ENCODE measurements around the gene SUCLG2.

Gene SUCLG2

DNA sequence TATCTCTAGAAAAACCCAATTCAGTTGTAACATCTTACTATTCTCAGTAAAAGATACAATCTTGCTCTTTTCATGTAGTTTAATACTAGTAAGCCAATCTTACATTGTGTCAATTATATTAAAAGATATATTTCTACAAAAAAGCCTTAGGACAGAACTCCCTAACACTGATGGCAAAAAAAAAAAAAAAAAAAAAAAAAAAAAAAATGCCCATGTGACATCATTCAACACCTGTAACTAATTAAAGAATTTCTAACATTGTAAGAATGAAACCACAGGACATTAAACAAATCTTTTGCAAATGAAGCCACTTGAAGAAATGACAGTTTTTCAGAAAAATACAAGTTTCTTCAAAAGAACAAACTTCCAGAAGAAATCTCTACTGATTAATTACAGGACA lies 119.8 kb downstream of the SUCLG2 start:
- Histone ChIP-seq H3K36me3 (ENCODE audit: control insufficient read depth in 2 of 2, insufficient read depth in 1 of 2, low read length in 2 of 2) (no peaks in the 10 kb centered on the region), H3K27ac (ENCODE audit: extremely low read depth, low read depth, low read length) (no peak overlapping the region), H3K9me3 (ENCODE audit: control insufficient read depth, insufficient read depth, low read depth, low read length) (no peaks in the 10 kb centered on the region), H3K4me1 (ENCODE audit: control insufficient read depth, insufficient read depth, low read length) (no peaks in the 10 kb centered on the region), H3K4me3 (ENCODE audit: low read depth, low read length) (no peak overlapping the region)
- POLR2A ChIA-PET: no interaction called here
- no peak for TF ChIP-seq PRDM6 (tag by site-specific recombination; IDR thresholded peaks at IDR 0.05)
- no peak for TF ChIP-seq ZNF48 (tag by site-specific recombination; IDR thresholded peaks at IDR 0.05)
- no peak for TF ChIP-seq HOXC10 (CRISPR knock-in tag; IDR thresholded peaks at IDR 0.05)
- no peak for TF ChIP-seq KLF10 (tag by site-specific recombination; IDR thresholded peaks at IDR 0.05)
- TF ChIP-seq, protein P1, sequence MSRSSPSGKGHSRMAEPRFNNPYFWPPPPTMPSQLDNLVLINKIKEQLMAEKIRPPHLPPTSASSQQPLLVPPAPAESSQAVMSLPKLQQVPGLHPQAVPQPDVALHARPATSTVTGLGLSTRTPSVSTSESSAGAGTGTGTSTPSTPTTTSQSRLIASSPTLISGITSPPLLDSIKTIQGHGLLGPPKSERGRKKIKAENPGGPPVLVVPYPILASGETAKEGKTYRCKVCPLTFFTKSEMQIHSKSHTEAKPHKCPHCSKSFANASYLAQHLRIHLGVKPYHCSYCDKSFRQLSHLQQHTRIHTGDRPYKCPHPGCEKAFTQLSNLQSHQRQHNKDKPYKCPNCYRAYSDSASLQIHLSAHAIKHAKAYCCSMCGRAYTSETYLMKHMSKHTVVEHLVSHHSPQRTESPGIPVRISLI (tag by site-specific recombination; IDR thresholded peaks at IDR 0.05): 0 out of 2 replicates have a peak, but pooled peaks have one; percentile 40
- CTCF ChIA-PET: no interaction called here

- Histone ChIP-seq H3K27ac (ENCODE audit: extremely low read depth, low read depth, low read length) (no peak overlapping the region), H3K9me3 (ENCODE audit: control insufficient read depth, insufficient read depth, low read depth, low read length) (no peaks in the 10 kb centered on the region), H3K36me3 (ENCODE audit: control insufficient read depth in 2 of 2, insufficient read depth in 1 of 2, low read length in 2 of 2) (no peaks in the 10 kb centered on the region), H3K4me1 (ENCODE audit: control insufficient read depth, insufficient read depth, low read length) (no peaks in the 10 kb centered on the region), H3K4me3 (ENCODE audit: low read depth, low read length) (no peak overlapping the region)
- TF ChIP-seq PRDM6 (tag by site-specific recombination; IDR thresholded peaks at IDR 0.05) (peak; percentile 62), ZNF37A (tag by site-specific recombination; IDR thresholded peaks at IDR 0.05) (no peak)
- TF ChIP-seq, protein P2, sequence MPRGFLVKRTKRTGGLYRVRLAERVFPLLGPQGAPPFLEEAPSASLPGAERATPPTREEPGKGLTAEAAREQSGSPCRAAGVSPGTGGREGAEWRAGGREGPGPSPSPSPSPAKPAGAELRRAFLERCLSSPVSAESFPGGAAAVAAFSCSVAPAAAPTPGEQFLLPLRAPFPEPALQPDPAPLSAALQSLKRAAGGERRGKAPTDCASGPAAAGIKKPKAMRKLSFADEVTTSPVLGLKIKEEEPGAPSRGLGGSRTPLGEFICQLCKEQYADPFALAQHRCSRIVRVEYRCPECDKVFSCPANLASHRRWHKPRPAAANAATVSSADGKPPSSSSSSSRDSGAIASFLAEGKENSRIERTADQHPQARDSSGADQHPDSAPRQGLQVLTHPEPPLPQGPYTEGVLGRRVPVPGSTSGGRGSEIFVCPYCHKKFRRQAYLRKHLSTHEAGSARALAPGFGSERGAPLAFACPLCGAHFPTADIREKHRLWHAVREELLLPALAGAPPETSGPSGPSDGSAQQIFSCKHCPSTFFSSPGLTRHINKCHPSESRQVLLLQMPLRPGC (tag by site-specific recombination; IDR thresholded peaks at IDR 0.05): 0 out of 2 replicates have a peak, but pooled peaks have one; percentile 28
- ChIA-PET POLR2A (no interaction called here), CTCF (interaction anchor here (1.1 kb wide), 1 partner anchor 18 kb away, joined by 3 read pairs; no protein-coding TSS in a partner anchor)
Measured at GRCh38 chr3:67531181-67532101, 123.0 kb downstream of the SUCLG2 start.

DNA sequence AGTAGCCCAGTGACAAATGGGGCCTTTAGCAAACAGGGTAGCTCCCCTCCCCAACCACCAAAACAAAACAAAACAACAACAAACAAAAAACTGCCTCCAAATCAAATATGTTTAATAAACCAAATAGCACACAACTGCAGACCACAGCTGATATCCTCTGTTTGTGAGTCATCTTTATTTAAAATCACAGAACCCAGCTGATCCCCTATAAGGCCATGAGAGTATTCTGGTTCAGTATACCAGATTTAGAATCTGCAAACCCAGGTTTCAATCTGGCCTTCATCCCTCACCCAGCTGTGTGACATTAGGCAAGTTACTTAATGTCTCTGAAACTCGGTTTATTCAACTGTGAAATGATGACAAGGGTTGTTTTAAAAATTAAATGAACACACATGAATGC lies 124.5 kb downstream of the SUCLG2 start:
- H3K27ac ChIP-seq (ENCODE audit: extremely low read depth, low read depth, low read length): no peak overlapping the region
- no peaks in the 10 kb centered on the region for H3K9me3 ChIP-seq (ENCODE audit: control insufficient read depth, insufficient read depth, low read depth, low read length)
- H3K4me1 ChIP-seq (ENCODE audit: control insufficient read depth, insufficient read depth, low read length): no peaks in the 10 kb centered on the region
- H3K36me3 ChIP-seq (ENCODE audit: control insufficient read depth in 2 of 2, insufficient read depth in 1 of 2, low read length in 2 of 2): no peaks in the 10 kb centered on the region
- POLR2A ChIA-PET: no interaction called here
- no peak overlapping the region for H3K4me3 ChIP-seq (ENCODE audit: low read depth, low read length)
- CTCF ChIA-PET: interaction anchor here (1.3 kb wide), 1 partner anchor 149 kb away, joined by 3 read pairs; no protein-coding TSS in a partner anchor
- no peak for TF ChIP-seq OVOL3 (tag by site-specific recombination; IDR thresholded peaks at IDR 0.05)
- TF ChIP-seq ZNF112 (tag by site-specific recombination; IDR thresholded peaks at IDR 0.05): no peak
- TF ChIP-seq ZNF175 (tag by site-specific recombination; IDR thresholded peaks at IDR 0.05): no peak
- no peak for TF ChIP-seq SCRT1 (tag by site-specific recombination; IDR thresholded peaks at IDR 0.05; ENCODE audit: borderline replicate concordance)
- no peak for TF ChIP-seq ZNF2 (tag by site-specific recombination; IDR thresholded peaks at IDR 0.05)
- TF ChIP-seq ZNF140 (tag by site-specific recombination; IDR thresholded peaks at IDR 0.05): no peak
- TF ChIP-seq ZNF558 (tag by site-specific recombination; IDR thresholded peaks at IDR 0.05): no peak
- TF ChIP-seq SP3 (tag by site-specific recombination; IDR thresholded peaks at IDR 0.05): no peak
- TF ChIP-seq SP2 (tag by site-specific recombination; IDR thresholded peaks at IDR 0.05): no peak
- TF ChIP-seq, protein P3, sequence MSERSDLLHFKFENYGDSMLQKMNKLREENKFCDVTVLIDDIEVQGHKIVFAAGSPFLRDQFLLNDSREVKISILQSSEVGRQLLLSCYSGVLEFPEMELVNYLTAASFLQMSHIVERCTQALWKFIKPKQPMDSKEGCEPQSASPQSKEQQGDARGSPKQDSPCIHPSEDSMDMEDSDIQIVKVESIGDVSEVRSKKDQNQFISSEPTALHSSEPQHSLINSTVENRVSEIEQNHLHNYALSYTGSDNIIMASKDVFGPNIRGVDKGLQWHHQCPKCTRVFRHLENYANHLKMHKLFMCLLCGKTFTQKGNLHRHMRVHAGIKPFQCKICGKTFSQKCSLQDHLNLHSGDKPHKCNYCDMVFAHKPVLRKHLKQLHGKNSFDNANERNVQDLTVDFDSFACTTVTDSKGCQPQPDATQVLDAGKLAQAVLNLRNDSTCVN (tag by site-specific recombination; optimal IDR thresholded peaks at IDR 0.05): no peak
- no peak for TF ChIP-seq ZNF561 (tag by site-specific recombination; IDR thresholded peaks at IDR 0.05; ENCODE audit: borderline replicate concordance)
- TF ChIP-seq, protein P4, sequence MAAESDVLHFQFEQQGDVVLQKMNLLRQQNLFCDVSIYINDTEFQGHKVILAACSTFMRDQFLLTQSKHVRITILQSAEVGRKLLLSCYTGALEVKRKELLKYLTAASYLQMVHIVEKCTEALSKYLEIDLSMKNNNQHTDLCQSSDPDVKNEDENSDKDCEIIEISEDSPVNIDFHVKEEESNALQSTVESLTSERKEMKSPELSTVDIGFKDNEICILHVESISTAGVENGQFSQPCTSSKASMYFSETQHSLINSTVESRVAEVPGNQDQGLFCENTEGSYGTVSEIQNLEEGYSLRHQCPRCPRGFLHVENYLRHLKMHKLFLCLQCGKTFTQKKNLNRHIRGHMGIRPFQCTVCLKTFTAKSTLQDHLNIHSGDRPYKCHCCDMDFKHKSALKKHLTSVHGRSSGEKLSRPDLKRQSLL (tag by site-specific recombination; IDR thresholded peaks at IDR 0.05): no peak
- no peak for TF ChIP-seq ZNF184 (tag by site-specific recombination; IDR thresholded peaks at IDR 0.05)
- TF ChIP-seq MZF1 (tag by site-specific recombination; IDR thresholded peaks at IDR 0.05; ENCODE audit: borderline replicate concordance): no peak
- TF ChIP-seq ZNF138 (tag by site-specific recombination; IDR thresholded peaks at IDR 0.05; ENCODE audit: borderline replicate concordance): no peak
